Measurements from ENCODE around the gene EDC4.

GRCh38 chr16:67861877-67862276 is 11.0 kb upstream of the EDC4 start:
- TF ChIP-seq, protein P1, sequence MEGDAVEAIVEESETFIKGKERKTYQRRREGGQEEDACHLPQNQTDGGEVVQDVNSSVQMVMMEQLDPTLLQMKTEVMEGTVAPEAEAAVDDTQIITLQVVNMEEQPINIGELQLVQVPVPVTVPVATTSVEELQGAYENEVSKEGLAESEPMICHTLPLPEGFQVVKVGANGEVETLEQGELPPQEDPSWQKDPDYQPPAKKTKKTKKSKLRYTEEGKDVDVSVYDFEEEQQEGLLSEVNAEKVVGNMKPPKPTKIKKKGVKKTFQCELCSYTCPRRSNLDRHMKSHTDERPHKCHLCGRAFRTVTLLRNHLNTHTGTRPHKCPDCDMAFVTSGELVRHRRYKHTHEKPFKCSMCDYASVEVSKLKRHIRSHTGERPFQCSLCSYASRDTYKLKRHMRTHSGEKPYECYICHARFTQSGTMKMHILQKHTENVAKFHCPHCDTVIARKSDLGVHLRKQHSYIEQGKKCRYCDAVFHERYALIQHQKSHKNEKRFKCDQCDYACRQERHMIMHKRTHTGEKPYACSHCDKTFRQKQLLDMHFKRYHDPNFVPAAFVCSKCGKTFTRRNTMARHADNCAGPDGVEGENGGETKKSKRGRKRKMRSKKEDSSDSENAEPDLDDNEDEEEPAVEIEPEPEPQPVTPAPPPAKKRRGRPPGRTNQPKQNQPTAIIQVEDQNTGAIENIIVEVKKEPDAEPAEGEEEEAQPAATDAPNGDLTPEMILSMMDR (IDR thresholded peaks at IDR 0.05; ENCODE audit: insufficient read depth, low read length, poor library complexity, severe bottlenecking), result no peak
- TF ChIP-seq EZH2phosphoT487 (conservative IDR thresholded peaks at IDR 0.05; ENCODE audit: low read length), result no peak

Data from SU-DHL-6 (cell line).